ENCODE data around the gene RPL22.

DNA sequence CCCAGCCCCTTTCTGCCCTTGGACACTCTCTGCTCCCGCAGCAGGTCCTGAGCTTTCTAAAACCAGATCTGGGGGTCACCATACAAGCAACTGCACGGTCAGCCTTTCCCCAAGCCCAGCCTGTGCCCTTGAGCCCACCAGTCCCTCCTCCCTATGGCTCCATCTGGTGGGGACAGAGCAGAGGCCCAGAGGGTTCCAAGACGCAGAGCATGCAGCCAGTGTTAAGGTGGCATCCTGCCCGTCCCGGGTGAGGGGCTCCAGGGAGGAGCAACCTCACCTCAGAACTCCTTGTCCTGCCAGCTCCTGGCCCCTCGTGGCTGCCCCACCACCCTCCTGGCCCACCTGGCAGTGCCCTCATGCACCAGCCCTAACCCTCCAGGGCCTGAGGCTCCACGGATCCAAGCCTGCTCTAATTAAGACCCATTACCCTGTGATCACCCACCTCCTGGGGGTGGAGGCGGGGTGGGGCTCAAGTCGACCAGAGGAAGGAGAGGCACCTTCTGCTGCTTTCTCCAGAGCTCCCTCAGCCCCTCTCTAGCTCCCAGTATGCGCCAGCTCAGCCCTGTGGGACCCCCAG lies 27.8 kb downstream of the RPL22 start:
- TF ChIP-seq GABPA (IDR thresholded peaks at IDR 0.05 in 1 of 2, conservative IDR thresholded peaks at IDR 0.05 in 1 of 2): no peak
- no peak for TF ChIP-seq JUND (IDR thresholded peaks at IDR 0.05)
- no peak for TF ChIP-seq RXRA (IDR thresholded peaks at IDR 0.05)
- no peak for TF ChIP-seq CTCF (IDR thresholded peaks at IDR 0.05; ENCODE audit: low read depth, low read length, missing input control)
- TF ChIP-seq, protein P1, sequence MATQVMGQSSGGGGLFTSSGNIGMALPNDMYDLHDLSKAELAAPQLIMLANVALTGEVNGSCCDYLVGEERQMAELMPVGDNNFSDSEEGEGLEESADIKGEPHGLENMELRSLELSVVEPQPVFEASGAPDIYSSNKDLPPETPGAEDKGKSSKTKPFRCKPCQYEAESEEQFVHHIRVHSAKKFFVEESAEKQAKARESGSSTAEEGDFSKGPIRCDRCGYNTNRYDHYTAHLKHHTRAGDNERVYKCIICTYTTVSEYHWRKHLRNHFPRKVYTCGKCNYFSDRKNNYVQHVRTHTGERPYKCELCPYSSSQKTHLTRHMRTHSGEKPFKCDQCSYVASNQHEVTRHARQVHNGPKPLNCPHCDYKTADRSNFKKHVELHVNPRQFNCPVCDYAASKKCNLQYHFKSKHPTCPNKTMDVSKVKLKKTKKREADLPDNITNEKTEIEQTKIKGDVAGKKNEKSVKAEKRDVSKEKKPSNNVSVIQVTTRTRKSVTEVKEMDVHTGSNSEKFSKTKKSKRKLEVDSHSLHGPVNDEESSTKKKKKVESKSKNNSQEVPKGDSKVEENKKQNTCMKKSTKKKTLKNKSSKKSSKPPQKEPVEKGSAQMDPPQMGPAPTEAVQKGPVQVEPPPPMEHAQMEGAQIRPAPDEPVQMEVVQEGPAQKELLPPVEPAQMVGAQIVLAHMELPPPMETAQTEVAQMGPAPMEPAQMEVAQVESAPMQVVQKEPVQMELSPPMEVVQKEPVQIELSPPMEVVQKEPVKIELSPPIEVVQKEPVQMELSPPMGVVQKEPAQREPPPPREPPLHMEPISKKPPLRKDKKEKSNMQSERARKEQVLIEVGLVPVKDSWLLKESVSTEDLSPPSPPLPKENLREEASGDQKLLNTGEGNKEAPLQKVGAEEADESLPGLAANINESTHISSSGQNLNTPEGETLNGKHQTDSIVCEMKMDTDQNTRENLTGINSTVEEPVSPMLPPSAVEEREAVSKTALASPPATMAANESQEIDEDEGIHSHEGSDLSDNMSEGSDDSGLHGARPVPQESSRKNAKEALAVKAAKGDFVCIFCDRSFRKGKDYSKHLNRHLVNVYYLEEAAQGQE (IDR thresholded peaks at IDR 0.05): no peak
- TF ChIP-seq RAD21 (IDR thresholded peaks at IDR 0.05): no peak
- TF ChIP-seq EGR1 (IDR thresholded peaks at IDR 0.05; ENCODE audit: low read depth in 2 of 2): no peak
